ENCODE results near the gene APOBR.

DNA sequence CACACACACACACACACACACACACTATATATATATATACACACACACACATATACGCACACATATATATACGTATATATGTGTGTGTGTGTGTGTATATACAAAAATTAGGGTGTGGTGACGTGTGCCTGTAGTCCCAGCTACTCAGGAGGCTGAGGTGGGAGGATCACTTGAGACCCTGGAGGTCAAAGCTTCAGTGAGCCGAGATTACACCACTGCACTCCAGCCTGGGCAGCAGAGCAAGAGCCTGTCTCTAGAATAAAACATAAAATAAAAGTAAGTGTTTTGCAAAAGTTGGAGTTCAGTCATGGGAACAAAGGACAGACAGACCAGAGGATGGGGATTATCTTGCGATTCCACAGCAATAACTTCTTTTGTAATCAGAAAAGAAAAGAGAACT is 33.5 kb downstream of the APOBR start:
- TF ChIP-seq, protein P1, sequence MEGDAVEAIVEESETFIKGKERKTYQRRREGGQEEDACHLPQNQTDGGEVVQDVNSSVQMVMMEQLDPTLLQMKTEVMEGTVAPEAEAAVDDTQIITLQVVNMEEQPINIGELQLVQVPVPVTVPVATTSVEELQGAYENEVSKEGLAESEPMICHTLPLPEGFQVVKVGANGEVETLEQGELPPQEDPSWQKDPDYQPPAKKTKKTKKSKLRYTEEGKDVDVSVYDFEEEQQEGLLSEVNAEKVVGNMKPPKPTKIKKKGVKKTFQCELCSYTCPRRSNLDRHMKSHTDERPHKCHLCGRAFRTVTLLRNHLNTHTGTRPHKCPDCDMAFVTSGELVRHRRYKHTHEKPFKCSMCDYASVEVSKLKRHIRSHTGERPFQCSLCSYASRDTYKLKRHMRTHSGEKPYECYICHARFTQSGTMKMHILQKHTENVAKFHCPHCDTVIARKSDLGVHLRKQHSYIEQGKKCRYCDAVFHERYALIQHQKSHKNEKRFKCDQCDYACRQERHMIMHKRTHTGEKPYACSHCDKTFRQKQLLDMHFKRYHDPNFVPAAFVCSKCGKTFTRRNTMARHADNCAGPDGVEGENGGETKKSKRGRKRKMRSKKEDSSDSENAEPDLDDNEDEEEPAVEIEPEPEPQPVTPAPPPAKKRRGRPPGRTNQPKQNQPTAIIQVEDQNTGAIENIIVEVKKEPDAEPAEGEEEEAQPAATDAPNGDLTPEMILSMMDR (conservative IDR thresholded peaks at IDR 0.05; ENCODE audit: low read length): no peak
- no peak for TF ChIP-seq EZH2phosphoT487 (IDR thresholded peaks at IDR 0.05; ENCODE audit: borderline replicate concordance, low read depth, low read length)

All from OCI-LY7 (cell line).